Smooth muscle cell (in vitro differentiated cells): ENCODE results near the gene DPYD. TPM values are rescaled to one million over a fixed set of nuclear protein-coding genes. Genes with fewer than 3 reads are reported as not detected.

ENCODE experiments used
- DNase-seq: peaks from one replicate; lab custom pipeline; 2025; ENCODE audit not compliant: unreplicated experiment; lab: John Stamatoyannopoulos, UW
- H2AFZ ChIP-seq: fragments of 200-600 bp; sonication (generic); 2 replicates; pipeline ENCODE4 v1.6.0; 2016; ENCODE audit warnings: antibody characterized with exemption, low read depth, mild to moderate bottlenecking
- H3F3A ChIP-seq: fragments of 200-600 bp; sonication (generic); 2 replicates; pipeline ENCODE4 v1.6.0; 2017; ENCODE audit warnings: antibody characterized with exemption, low read depth
- H3K27ac ChIP-seq: fragments of 200-600 bp; sonication (generic); 2 replicates; pipeline ENCODE4 v1.5.1; 2016; ENCODE audit warnings: low read depth, mild to moderate bottlenecking
- H3K27me3 ChIP-seq: fragments of 200-600 bp; sonication (generic); 2 replicates; pipeline ENCODE4 v1.6.1; 2016; ENCODE audit warnings: low read depth, mild to moderate bottlenecking
- H3K36me3 ChIP-seq: fragments of 200-600 bp; sonication (generic); 2 replicates; pipeline ENCODE4 v1.5.1; 2016; ENCODE audit warnings: low read depth
- H3K4me1 ChIP-seq: fragments of 200-600 bp; sonication (generic); 2 replicates; pipeline ENCODE4 v1.5.1; 2016; ENCODE audit warnings: low read depth
- H3K4me2 ChIP-seq: fragments of 200-600 bp; sonication (generic); 2 replicates; pipeline ENCODE4 v1.6.0; 2016; ENCODE audit warnings: mild to moderate bottlenecking
- H3K4me3 ChIP-seq: fragments of 200-600 bp; sonication (generic); 2 replicates; pipeline ENCODE4 v1.5.1; 2016; ENCODE audit warnings: mild to moderate bottlenecking
- H3K79me2 ChIP-seq: fragments of 200-600 bp; sonication (generic); 2 replicates; pipeline ENCODE4 v1.6.0; 2016; ENCODE audit warnings: low read depth, mild to moderate bottlenecking
- H3K9ac ChIP-seq: fragments of 200-600 bp; sonication (generic); 2 replicates; pipeline ENCODE4 v1.6.0; 2016; ENCODE audit warnings: low read depth
- H3K9me3 ChIP-seq: fragments of 200-600 bp; sonication (generic); replicated peaks from 2 replicates; pipeline ENCODE4 v1.5.1; 2016; ENCODE audit warnings: low read depth
- H4K20me1 ChIP-seq: fragments of 200-600 bp; sonication (generic); 2 replicates; pipeline ENCODE4 v1.6.0; 2016; ENCODE audit warnings: low read depth
- CTCF ChIP-seq: fragments of 200-600 bp; sonication (generic); IDR thresholded peaks from 2 replicates; pipeline ENCODE4 v1.5.1; 2017; ENCODE audit warnings: borderline replicate concordance, mild to moderate bottlenecking, antibody characterized with exemption; ENCODE audit not compliant: insufficient read depth, poor library complexity, severe bottlenecking
- WGBS: methylation state at CpG from one replicate; pipeline ENCODE4 v1.1.7; 2016; ENCODE audit warnings: low lambda C conversion rate; 5-methylcytosine and 5-hydroxymethylcytosine counted together
- polyA plus RNA-seq: library from polyadenylated mRNA; unstranded; fragments of >200 nt; fragmentation: Nextera tagmentation; extraction: Ambion mirVana; gene quantifications from 2 replicates; pipeline ENCODE4 v1.2.1, GENCODE V29; 2016
- total RNA-seq: library from RNA; depleted of rRNA; stranded (reverse); fragments of >200 nt; gene quantifications from 2 replicates; pipeline ENCODE4 v1.2.3, GENCODE V29; 2014

The DPYD gene
- total and polyA plus RNA-seq, 2 experiments from 2014 or later = 1.8 to 2.0 TPM

- Histone ChIP-seq H3K9me3 (no peaks in the 10 kb centered on the region), H3K4me3 (no peak overlapping the region), H3K36me3 (no peaks in the 10 kb centered on the region), H3K9ac (no peak overlapping the region), H2AFZ (no peak overlapping the region), H3F3A (no peaks in the 10 kb centered on the region), H3K79me2 (no peaks in the 10 kb centered on the region), H3K4me2 (no peak overlapping the region), H3K27me3 (no peaks in the 10 kb centered on the region), H4K20me1 (no peaks in the 10 kb centered on the region), H3K27ac (no peak overlapping the region), H3K4me1 (no peaks in the 10 kb centered on the region)
- WGBS = 96% methylated on average over 2 of the region's 2 CpGs
- no peak for DNase-seq
- no peak for TF ChIP-seq CTCF
These were observed 260.3 kb downstream of the DPYD start for GRCh38 chr1:97660431-97661105.

GRCh38 chr1:97654876-97655585 lies 265.8 kb downstream of the DPYD start:
- no peak overlapping the region for H3K9ac ChIP-seq
- H3K9me3 ChIP-seq = no peaks in the 10 kb centered on the region
- no peaks in the 10 kb centered on the region for H3K27me3 ChIP-seq
- no peaks in the 10 kb centered on the region for H3K79me2 ChIP-seq
- H4K20me1 ChIP-seq = no peaks in the 10 kb centered on the region
- DNase-seq = no peak
- 81% methylated on average over 3 of the region's 3 CpGs for WGBS
- TF ChIP-seq CTCF = no peak
- no peaks in the 10 kb centered on the region for H3K4me1 ChIP-seq
- H3K36me3 ChIP-seq = no peaks in the 10 kb centered on the region
- no peak overlapping the region for H3K27ac ChIP-seq
- H3K4me3 ChIP-seq = no peak overlapping the region
- no peak overlapping the region for H2AFZ ChIP-seq
- H3K4me2 ChIP-seq = no peak overlapping the region
- H3F3A ChIP-seq = no peaks in the 10 kb centered on the region

- no peaks in the 10 kb centered on the region for H3K4me1 ChIP-seq
- H3K9ac ChIP-seq = no peak overlapping the region
- no peaks in the 10 kb centered on the region for H3F3A ChIP-seq
- 95% methylated on average over 3 of the region's 3 CpGs for WGBS
- H2AFZ ChIP-seq = no peak overlapping the region
- no peak overlapping the region for H3K4me3 ChIP-seq
- no peak overlapping the region for H3K27ac ChIP-seq
- peaks cover 6% of the 10 kb centered on the region for H3K9me3 ChIP-seq
- H4K20me1 ChIP-seq = no peaks in the 10 kb centered on the region
- DNase-seq = no peak
- H3K36me3 ChIP-seq = no peaks in the 10 kb centered on the region
- no peak overlapping the region for H3K4me2 ChIP-seq
- no peak for TF ChIP-seq CTCF
- no peaks in the 10 kb centered on the region for H3K79me2 ChIP-seq
- no peaks in the 10 kb centered on the region for H3K27me3 ChIP-seq
These were observed 269.6 kb downstream of the DPYD start for GRCh38 chr1:97651250-97651649.
